GM12801 (cell line): ENCODE measurements around the gene PXYLP1.

Experiments used
- TF ChIP-seq, protein P1 (sequence below): IDR thresholded peaks from one replicate; pipeline ENCODE4 v1.5.1; 2011; ENCODE audit warnings: control low read depth; ENCODE audit not compliant: insufficient read length; ENCODE audit errors: extremely low read depth

The PXYLP1 gene

GRCh38 chr3:141326626-141327025 lies 95.0 kb downstream of the PXYLP1 start:
- TF ChIP-seq, protein P1, sequence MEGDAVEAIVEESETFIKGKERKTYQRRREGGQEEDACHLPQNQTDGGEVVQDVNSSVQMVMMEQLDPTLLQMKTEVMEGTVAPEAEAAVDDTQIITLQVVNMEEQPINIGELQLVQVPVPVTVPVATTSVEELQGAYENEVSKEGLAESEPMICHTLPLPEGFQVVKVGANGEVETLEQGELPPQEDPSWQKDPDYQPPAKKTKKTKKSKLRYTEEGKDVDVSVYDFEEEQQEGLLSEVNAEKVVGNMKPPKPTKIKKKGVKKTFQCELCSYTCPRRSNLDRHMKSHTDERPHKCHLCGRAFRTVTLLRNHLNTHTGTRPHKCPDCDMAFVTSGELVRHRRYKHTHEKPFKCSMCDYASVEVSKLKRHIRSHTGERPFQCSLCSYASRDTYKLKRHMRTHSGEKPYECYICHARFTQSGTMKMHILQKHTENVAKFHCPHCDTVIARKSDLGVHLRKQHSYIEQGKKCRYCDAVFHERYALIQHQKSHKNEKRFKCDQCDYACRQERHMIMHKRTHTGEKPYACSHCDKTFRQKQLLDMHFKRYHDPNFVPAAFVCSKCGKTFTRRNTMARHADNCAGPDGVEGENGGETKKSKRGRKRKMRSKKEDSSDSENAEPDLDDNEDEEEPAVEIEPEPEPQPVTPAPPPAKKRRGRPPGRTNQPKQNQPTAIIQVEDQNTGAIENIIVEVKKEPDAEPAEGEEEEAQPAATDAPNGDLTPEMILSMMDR, result no peak

DNA sequence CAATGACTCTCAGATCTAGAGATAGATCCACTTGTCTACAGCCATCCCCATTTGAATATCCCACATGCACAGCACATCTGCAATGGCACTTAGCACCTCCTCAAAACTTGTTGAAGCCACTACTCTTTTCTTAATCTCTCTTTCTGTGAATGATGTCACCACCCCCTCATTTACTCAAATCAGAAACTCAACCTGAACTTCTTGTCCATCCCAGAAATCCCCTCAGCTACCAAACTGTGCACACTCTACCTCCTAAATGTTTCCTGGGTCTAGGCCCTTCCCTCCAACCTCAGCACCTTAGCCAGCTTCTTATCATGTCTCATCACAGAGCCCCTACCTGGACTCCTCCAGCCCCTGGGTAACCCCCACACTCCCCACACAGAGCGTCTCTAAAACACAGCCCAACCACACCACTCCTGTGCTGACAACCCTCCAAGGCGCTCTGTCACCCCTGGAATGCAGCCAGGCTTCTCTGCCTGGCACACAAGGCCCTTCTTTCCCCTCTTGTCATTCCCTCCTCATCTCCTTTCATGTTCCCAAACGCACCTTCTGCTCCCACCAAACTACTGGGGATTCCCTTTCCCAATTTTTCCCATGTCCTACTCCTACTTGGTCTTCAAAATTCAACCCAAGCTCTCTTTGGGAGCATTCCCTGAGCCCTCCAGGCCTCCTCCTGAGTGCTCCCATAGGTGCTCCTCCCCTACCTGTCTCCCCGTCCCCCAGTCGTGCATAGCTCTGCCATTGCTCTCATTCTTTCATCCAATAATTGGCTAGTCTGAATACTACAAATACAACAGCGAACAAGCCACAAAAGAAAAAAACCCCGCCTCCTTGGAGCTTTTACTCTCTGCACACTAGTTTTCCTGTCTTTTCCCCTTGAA lies 96.9 kb downstream of the PXYLP1 start:
- TF ChIP-seq, protein P1, result no peak

DNA sequence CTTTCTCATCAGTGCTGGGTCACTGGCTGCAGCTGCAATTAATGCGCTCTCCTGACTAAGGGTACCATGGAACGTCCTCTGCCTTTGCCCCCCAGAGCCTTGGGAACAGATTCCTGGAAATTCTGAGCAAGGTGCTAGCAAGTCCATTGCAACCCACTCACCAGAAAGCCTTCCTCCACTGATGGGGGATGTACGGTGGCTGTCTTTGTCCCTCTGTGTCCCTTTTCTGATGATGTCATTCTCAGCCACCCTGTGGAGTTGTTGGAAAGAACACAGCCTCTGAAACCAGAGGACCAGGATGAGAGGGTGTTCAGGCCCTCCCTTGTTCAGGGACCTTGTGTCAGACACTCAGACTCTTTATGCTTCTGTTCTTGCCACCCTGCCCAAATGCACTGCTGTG lies 98.6 kb downstream of the PXYLP1 start:
- TF ChIP-seq, protein P1, result no peak

- TF ChIP-seq, protein P1, result no peak
Observed at GRCh38 chr3:141330718-141331376, 99.2 kb downstream of the PXYLP1 start.

- TF ChIP-seq, protein P1, result no peak
Observed at GRCh38 chr3:141331377-141332318, 100.0 kb downstream of the PXYLP1 start.

DNA sequence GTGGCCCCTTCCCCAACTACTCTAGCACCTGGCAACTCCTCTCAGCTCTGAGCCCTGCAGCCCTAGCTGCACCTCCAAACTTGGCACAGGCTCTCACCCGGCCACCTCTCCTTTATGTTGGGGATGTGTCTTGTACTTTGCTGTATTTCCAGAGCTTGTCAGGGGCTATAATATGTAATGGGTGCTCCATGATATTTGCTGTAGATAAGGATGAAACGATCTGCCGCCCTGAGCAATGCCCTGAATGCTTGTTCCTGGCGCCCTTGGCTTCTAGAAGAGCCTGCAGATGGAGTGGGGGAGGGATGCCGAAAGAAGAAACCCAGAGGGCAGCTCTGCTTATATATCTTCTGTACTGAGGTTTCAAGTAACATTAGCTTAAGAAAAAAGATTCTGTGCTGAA lies 100.8 kb downstream of the PXYLP1 start:
- TF ChIP-seq, protein P1, result no peak
